SK-N-MC (cell line): ENCODE data around the gene LNX1.

Experiments
- EZH2 ChIP-seq: fragments of 200-600 bp; sonication (generic); IDR thresholded peaks from one replicate; pipeline ENCODE4 v1.6.1; 2017; ENCODE audit warnings: antibody characterized with exemption
- FOXP2 ChIP-seq: optimal IDR thresholded peaks from 2 replicates; pipeline ENCODE3; 2011; ENCODE audit warnings: mild to moderate bottlenecking, moderate library complexity; ENCODE audit not compliant: insufficient read depth; ENCODE audit errors: extremely low read length, control extremely low read depth
- POLR2AphosphoS5 ChIP-seq: IDR thresholded peaks from 2 replicates; pipeline ENCODE4 v1.6.1; 2012; ENCODE audit warnings: mild to moderate bottlenecking, low read depth, low read length, borderline replicate concordance

DNA sequence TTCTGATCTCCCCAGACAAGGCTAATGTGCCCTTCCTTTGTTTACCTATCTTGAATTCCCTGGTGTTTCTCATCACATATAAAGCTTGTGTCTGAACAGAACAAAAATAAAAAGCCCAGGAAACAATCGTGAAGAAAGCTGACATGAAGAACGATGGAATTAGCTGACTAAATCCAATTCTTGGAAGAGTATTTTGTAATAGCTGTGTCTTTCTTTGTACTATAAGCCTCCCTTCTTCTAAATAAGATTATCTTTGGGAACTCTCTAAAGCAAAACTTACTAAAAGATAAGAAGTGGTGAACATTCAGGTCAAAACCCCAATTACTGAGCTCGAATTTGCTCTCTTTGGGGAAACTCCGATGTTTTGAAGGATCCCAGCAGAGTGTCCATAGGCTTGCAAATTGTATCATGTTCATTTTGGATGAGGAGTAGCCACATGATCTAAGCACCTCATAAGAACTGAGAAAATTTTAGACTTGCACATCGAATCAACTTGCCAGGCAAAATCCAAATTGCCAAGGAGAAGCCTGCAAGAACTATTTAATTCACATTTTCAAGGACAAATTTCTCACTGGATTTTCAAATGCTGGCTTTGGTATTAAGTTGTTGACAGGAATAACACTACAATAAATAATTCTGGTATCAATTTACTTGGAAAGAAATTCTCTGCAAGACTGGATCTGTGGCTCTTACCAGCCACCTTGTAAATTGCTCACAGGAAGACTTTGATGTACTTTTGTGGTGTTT lies 106.2 kb downstream of the LNX1 start:
- TF ChIP-seq POLR2AphosphoS5 (no peak), EZH2 (no peak), FOXP2 (no peak)
